Right atrium auricular region (tissue), 2 donors: Measurements from ENCODE around the gene DAPK1. TPM values are rescaled to one million over a fixed set of nuclear protein-coding genes. Genes with fewer than 3 reads are reported as not detected.

ENCODE experiments used
- DNase-seq: peaks from one replicate; pipeline ENCODE4 v3.0.0-alpha.2; 2019; ENCODE audit warnings: low spot score
- H3K27ac ChIP-seq, 2 donors: fragments of 200-600 bp; sonication (generic); 1 replicate in 1 of 2; 2 replicates in 1 of 2; pipeline ENCODE4 v1.5.1; 2016 to 2019
- H3K27me3 ChIP-seq, 2 donors: fragments of 200-600 bp; sonication (generic); one replicate each; pipeline versions ENCODE4 v1.5.1 to v1.6.0; 2017 to 2019
- H3K36me3 ChIP-seq: fragments of 200-600 bp; sonication (generic); one replicate; pipeline ENCODE4 v1.5.1; 2016
- H3K4me1 ChIP-seq, 2 donors: fragments of 200-600 bp; sonication (generic); one replicate each; pipeline versions ENCODE4 v1.5.1 to v1.6.0; 2017 to 2019
- H3K4me3 ChIP-seq, 2 donors: fragments of 200-600 bp; sonication (generic); 1 replicate in 1 of 2; 2 replicates in 1 of 2; pipeline ENCODE4 v1.5.1; 2017 to 2019; ENCODE audit warnings: mild to moderate bottlenecking in 1 of 2, moderate library complexity in 1 of 2
- H3K9me3 ChIP-seq, 2 donors: fragments of 200-600 bp; sonication (generic); one replicate each; pipeline ENCODE4 v1.5.1; 2019
- total RNA-seq, 2 donors: library from RNA; depleted of rRNA; stranded (reverse); fragments of >200 nt; gene quantifications; one replicate each; pipeline ENCODE4 v1.1.0, GENCODE V29; 2016
- TF ChIP-seq, protein P1 (sequence below), 2 donors: fragments of 200-600 bp; sonication (generic); IDR thresholded peaks; one replicate each; pipeline ENCODE4 v1.5.1; 2019; ENCODE audit warnings: antibody characterized with exemption in 2 of 2

DAPK1 gene
- total RNA-seq, 2 donors from 2014 or later: 10.1 to 23.0 TPM

GRCh38 chr9:87668222-87668621 lies 170.6 kb downstream of the DAPK1 start:
- TF ChIP-seq, protein P1, sequence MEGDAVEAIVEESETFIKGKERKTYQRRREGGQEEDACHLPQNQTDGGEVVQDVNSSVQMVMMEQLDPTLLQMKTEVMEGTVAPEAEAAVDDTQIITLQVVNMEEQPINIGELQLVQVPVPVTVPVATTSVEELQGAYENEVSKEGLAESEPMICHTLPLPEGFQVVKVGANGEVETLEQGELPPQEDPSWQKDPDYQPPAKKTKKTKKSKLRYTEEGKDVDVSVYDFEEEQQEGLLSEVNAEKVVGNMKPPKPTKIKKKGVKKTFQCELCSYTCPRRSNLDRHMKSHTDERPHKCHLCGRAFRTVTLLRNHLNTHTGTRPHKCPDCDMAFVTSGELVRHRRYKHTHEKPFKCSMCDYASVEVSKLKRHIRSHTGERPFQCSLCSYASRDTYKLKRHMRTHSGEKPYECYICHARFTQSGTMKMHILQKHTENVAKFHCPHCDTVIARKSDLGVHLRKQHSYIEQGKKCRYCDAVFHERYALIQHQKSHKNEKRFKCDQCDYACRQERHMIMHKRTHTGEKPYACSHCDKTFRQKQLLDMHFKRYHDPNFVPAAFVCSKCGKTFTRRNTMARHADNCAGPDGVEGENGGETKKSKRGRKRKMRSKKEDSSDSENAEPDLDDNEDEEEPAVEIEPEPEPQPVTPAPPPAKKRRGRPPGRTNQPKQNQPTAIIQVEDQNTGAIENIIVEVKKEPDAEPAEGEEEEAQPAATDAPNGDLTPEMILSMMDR (IDR thresholded peaks at IDR 0.05): no peak
- peak; percentile 43 for DNase-seq
- H3K4me3 ChIP-seq: no peak overlapping the region
- no peak overlapping the region for H3K27ac ChIP-seq
- H3K9me3 ChIP-seq: peaks cover 0 to 9% of the 10 kb centered on the region in 2 donors
- H3K27me3 ChIP-seq: no peaks in the 10 kb centered on the region
- H3K36me3 ChIP-seq: no peaks in the 10 kb centered on the region
- no peaks in the 10 kb centered on the region for H3K4me1 ChIP-seq

- Histone ChIP-seq H3K4me1 (no peaks in the 10 kb centered on the region), H3K27me3 (no peaks in the 10 kb centered on the region), H3K4me3 (no peak overlapping the region), H3K9me3 (peaks cover 0 to 9% of the 10 kb centered on the region in 2 donors), H3K36me3 (no peaks in the 10 kb centered on the region), H3K27ac (no peak overlapping the region)
- no peak for DNase-seq
- TF ChIP-seq, protein P1 (IDR thresholded peaks at IDR 0.05): no peak
Observed at GRCh38 chr9:87668722-87669121, 171.1 kb downstream of the DAPK1 start.

DNA sequence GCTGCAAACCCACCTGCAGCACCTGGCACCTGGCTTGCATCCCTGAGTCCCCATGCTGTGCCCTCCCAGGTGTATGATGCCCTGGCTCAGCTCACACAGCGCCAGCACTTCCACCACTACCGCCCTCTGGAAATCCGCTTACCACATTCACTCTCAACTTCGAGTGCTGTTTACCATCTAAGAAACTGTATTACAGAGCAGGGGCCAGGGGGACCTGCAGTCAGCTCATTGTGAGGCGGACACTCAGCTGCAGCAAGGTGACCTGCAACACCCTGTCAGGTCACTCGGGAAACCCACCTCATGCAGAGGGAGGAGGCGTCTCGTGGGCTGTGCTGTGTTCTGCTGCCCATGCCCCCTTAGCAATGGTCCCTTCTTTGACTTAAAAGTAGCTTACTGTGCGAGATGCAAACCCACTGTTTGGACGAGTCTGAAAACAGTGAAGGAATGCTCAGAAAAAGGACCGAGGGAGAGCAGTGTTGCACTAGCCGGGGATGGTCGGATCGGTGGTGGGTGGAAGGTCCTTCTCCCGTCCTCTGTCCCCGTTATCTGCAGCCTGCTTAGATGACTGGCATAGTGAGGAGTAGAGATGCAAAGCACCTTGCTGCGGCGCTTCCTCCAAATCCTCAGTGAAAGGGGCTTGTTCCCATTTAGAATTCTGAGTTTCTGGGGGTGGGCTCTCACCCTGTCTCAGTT lies 173.1 kb downstream of the DAPK1 start:
- Histone ChIP-seq H3K27me3 (no peaks in the 10 kb centered on the region), H3K4me3 (no peak overlapping the region), H3K9me3 (peaks cover 0 to 9% of the 10 kb centered on the region in 2 donors), H3K36me3 (no peaks in the 10 kb centered on the region), H3K4me1 (no peaks in the 10 kb centered on the region), H3K27ac (no peak overlapping the region)
- peak; percentile 53 for DNase-seq
- TF ChIP-seq, protein P1 (IDR thresholded peaks at IDR 0.05): no peak

- Histone ChIP-seq H3K27me3 (no peaks in the 10 kb centered on the region), H3K4me1 (no peaks in the 10 kb centered on the region), H3K4me3 (no peak overlapping the region), H3K27ac (no peak overlapping the region), H3K36me3 (no peaks in the 10 kb centered on the region), H3K9me3 (peaks cover 0 to 9% of the 10 kb centered on the region in 2 donors)
- DNase-seq: peak; percentile 21
- TF ChIP-seq, protein P1 (IDR thresholded peaks at IDR 0.05): no peak
Observed at GRCh38 chr9:87671478-87671877, 173.8 kb downstream of the DAPK1 start.

GRCh38 chr9:87671925-87672324 lies 174.3 kb downstream of the DAPK1 start:
- Histone ChIP-seq H3K27ac (no peak overlapping the region), H3K9me3 (peaks cover 0 to 6% of the 10 kb centered on the region in 2 donors), H3K4me1 (peaks cover 0 to 4% of the 10 kb centered on the region in 2 donors), H3K4me3 (no peak overlapping the region), H3K36me3 (no peaks in the 10 kb centered on the region), H3K27me3 (no peaks in the 10 kb centered on the region)
- DNase-seq: peak; percentile 21
- TF ChIP-seq, protein P1 (IDR thresholded peaks at IDR 0.05): no peak

GRCh38 chr9:87672586-87672985 lies 174.9 kb downstream of the DAPK1 start:
- no peaks in the 10 kb centered on the region for H3K9me3 ChIP-seq
- peaks cover 0 to 11% of the 10 kb centered on the region in 2 donors for H3K4me1 ChIP-seq
- H3K4me3 ChIP-seq: no peak overlapping the region
- H3K36me3 ChIP-seq: no peaks in the 10 kb centered on the region
- H3K27ac ChIP-seq: no peak overlapping the region
- DNase-seq: peak; percentile 16
- no peaks in the 10 kb centered on the region for H3K27me3 ChIP-seq
- TF ChIP-seq, protein P1 (IDR thresholded peaks at IDR 0.05): no peak
